ENCODE results near the gene CCDC33. TPM values are rescaled to one million over a fixed set of nuclear protein-coding genes. Genes with fewer than 3 reads are reported as not detected.

The CCDC33 gene
- total RNA-seq, 1 experiment from 2014 or later, result 2.7 TPM

DNA sequence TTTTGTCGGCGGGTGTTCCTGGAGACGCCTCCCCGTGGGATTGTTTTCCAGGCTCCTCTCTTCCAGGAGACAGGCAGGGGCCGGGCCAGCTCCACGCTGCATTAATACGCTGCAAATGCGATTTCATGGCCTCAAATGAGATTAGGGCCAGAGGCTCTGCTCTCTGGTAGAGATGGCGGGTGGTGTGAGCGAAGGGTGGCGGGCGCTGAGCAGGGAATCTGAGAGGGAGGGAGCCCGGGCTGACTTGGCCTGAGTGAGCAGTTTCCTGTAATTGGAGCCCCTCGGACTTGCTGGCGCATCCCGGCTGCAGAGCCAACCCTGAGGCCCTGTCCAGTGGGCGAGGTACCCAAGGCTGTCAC lies 7.4 kb upstream of the CCDC33 start:
- Mint-ChIP-seq H3K36me3 (ENCODE audit: insufficient read depth, unreplicated experiment) (peaks cover 2% of the 10 kb centered on the region), H3K27me3 (ENCODE audit: unreplicated experiment) (peaks cover 12% of the 10 kb centered on the region), H3K4me1 (ENCODE audit: low read depth, unreplicated experiment) (peaks cover 20% of the 10 kb centered on the region), H3K4me3 (ENCODE audit: low read depth, unreplicated experiment) (no peak overlapping the region), H3K9me3 (ENCODE audit: low read depth, unreplicated experiment) (no peaks in the 10 kb centered on the region), H3K27ac (ENCODE audit: unreplicated experiment) (no peak overlapping the region)
- intact Hi-C loops (cut with micrococcal nuclease; ENCODE audit: unreplicated experiment), result no loop called here
- CTCF ChIA-PET, result no interaction called here
- TF ChIP-seq, protein P1, sequence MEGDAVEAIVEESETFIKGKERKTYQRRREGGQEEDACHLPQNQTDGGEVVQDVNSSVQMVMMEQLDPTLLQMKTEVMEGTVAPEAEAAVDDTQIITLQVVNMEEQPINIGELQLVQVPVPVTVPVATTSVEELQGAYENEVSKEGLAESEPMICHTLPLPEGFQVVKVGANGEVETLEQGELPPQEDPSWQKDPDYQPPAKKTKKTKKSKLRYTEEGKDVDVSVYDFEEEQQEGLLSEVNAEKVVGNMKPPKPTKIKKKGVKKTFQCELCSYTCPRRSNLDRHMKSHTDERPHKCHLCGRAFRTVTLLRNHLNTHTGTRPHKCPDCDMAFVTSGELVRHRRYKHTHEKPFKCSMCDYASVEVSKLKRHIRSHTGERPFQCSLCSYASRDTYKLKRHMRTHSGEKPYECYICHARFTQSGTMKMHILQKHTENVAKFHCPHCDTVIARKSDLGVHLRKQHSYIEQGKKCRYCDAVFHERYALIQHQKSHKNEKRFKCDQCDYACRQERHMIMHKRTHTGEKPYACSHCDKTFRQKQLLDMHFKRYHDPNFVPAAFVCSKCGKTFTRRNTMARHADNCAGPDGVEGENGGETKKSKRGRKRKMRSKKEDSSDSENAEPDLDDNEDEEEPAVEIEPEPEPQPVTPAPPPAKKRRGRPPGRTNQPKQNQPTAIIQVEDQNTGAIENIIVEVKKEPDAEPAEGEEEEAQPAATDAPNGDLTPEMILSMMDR (IDR thresholded peaks at IDR 0.05; ENCODE audit: unreplicated experiment), result no peak
- no peak for DNase-seq
- no TSS peak for BruUV-seq (replicated peaks)

DNA sequence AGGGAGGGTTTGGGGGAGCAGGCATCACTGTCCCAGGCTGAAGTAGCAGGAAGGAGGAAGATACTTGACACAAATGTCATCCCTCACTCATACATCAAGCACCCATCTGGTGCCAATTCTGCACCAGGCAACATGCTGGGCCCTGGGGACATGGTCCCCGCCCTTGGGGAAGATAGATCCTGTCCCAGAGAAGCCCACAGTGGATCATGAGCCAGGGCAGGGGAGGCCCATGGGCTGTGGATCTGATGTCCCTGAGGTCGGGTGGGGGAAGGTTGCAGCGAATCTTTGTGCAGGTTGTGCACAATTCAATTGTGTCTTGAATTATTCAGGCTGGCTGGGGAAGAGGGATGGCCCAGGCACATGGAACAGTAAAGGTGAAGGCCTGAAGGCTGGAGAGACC lies 6.4 kb upstream of the CCDC33 start:
- intact Hi-C loops (cut with micrococcal nuclease; ENCODE audit: unreplicated experiment), result no loop called here
- Mint-ChIP-seq H3K9me3 (ENCODE audit: low read depth, unreplicated experiment) (no peaks in the 10 kb centered on the region), H3K36me3 (ENCODE audit: insufficient read depth, unreplicated experiment) (no peaks in the 10 kb centered on the region), H3K27me3 (ENCODE audit: unreplicated experiment) (peaks cover 12% of the 10 kb centered on the region), H3K4me3 (ENCODE audit: low read depth, unreplicated experiment) (no peak overlapping the region), H3K27ac (ENCODE audit: unreplicated experiment) (no peak overlapping the region), H3K4me1 (ENCODE audit: low read depth, unreplicated experiment) (peaks cover 19% of the 10 kb centered on the region)
- DNase-seq, result no peak
- CTCF ChIA-PET, result interaction anchor here (1.3 kb wide), 1 partner anchor 8 kb away, joined by 7 read pairs; no protein-coding TSS in a partner anchor
- no TSS peak for BruUV-seq (replicated peaks)
- TF ChIP-seq, protein P1 (IDR thresholded peaks at IDR 0.05; ENCODE audit: unreplicated experiment), result no peak

DNA sequence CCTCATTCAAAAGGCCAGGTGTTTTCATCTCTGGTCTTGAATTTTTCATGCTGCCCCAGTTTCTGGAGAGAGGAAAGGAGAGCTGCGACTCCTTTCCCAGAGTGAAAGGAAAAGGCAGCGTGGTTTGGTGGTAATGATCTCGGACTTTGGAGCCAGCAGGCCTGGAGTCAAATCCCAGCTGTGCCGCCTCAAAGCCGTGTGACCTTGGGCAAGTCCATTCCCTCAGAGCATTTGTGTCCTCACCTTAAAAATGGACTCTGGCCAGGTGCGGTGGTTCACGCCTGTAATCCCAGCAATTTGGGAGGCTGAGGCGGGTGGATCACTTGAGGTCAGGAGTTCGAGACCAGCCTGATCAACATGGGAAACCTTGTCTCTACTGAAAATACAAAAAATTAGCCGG lies 4.7 kb upstream of the CCDC33 start:
- TF ChIP-seq, protein P1 (IDR thresholded peaks at IDR 0.05; ENCODE audit: unreplicated experiment), result no peak
- DNase-seq, result no peak
- no peak overlapping the region for H3K27ac Mint-ChIP-seq (ENCODE audit: unreplicated experiment)
- no TSS peak for BruUV-seq (replicated peaks)
- intact Hi-C loops (cut with micrococcal nuclease; ENCODE audit: unreplicated experiment), result no loop called here
- H3K4me3 Mint-ChIP-seq (ENCODE audit: low read depth, unreplicated experiment), result no peak overlapping the region
- no peaks in the 10 kb centered on the region for H3K9me3 Mint-ChIP-seq (ENCODE audit: low read depth, unreplicated experiment)
- H3K36me3 Mint-ChIP-seq (ENCODE audit: insufficient read depth, unreplicated experiment), result no peaks in the 10 kb centered on the region
- H3K4me1 Mint-ChIP-seq (ENCODE audit: low read depth, unreplicated experiment), result peaks cover 33% of the 10 kb centered on the region
- CTCF ChIA-PET, result no interaction called here
- peaks cover 12% of the 10 kb centered on the region for H3K27me3 Mint-ChIP-seq (ENCODE audit: unreplicated experiment)

DNA sequence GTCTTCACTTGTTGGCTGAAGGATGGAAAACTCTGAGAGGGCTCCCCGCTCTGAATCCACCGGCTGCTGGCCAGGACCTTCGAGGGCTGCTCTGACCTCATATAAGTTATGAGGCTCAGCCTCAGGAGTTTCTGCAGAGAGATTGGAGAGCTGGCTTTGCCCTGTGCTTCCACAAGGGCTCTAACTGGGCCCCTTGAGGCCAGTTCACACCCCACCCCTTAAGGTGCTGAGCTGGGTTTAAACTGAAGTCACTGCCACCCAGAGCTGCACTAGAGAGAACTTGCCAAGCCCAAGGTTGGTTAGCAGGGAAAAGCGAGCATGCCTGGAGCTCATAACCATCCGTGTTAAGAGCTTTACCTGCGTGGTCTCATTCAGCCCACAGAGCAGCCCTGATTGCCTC lies 2.8 kb upstream of the CCDC33 start:
- H3K27ac Mint-ChIP-seq (ENCODE audit: unreplicated experiment), result no peak overlapping the region
- no peak overlapping the region for H3K4me3 Mint-ChIP-seq (ENCODE audit: low read depth, unreplicated experiment)
- TF ChIP-seq, protein P1 (IDR thresholded peaks at IDR 0.05; ENCODE audit: unreplicated experiment), result no peak
- CTCF ChIA-PET, result interaction anchor here (1.5 kb wide), 1 partner anchor 74 kb away, joined by 8 read pairs; no protein-coding TSS in a partner anchor
- H3K9me3 Mint-ChIP-seq (ENCODE audit: low read depth, unreplicated experiment), result no peaks in the 10 kb centered on the region
- H3K27me3 Mint-ChIP-seq (ENCODE audit: unreplicated experiment), result peaks cover 2% of the 10 kb centered on the region
- intact Hi-C loops (cut with micrococcal nuclease; ENCODE audit: unreplicated experiment), result no loop called here
- DNase-seq, result no peak
- H3K36me3 Mint-ChIP-seq (ENCODE audit: insufficient read depth, unreplicated experiment), result no peaks in the 10 kb centered on the region
- BruUV-seq (replicated peaks), result no TSS peak
- peaks cover 33% of the 10 kb centered on the region for H3K4me1 Mint-ChIP-seq (ENCODE audit: low read depth, unreplicated experiment)

All from Calu3 (cell line).